Prostate gland (tissue), 2 donors: ENCODE measurements around the gene L3MBTL1. TPM values are rescaled to one million over a fixed set of nuclear protein-coding genes. Genes with fewer than 3 reads are reported as not detected.
"Not testable (repeated sequence)": the region's sequence is repeated elsewhere in the genome, so short reads cannot be mapped to it uniquely, and the experiment has no call there.

Experiments
- DNase-seq: peaks from one replicate; pipeline ENCODE4 v3.0.0-alpha.2; 2019; ENCODE audit warnings: low spot score
- H3K27ac ChIP-seq, 2 donors: fragments of 200-600 bp; sonication (generic); 2 replicates each; pipeline ENCODE4 v1.5.1; 2017 to 2019
- H3K27me3 ChIP-seq: fragments of 200-600 bp; sonication (generic); replicated peaks from 2 replicates; pipeline ENCODE4 v1.5.1; 2019; ENCODE audit not compliant: insufficient read depth
- H3K36me3 ChIP-seq, 2 donors: fragments of 200-600 bp; sonication (generic); 1 replicate in 1 of 2; 2 replicates in 1 of 2; pipeline versions ENCODE4 v1.5.1 to v1.8.1; 2017 to 2019
- H3K4me1 ChIP-seq: fragments of 200-600 bp; sonication (generic); replicated peaks from 2 replicates; pipeline ENCODE4 v1.5.1; 2019
- H3K4me3 ChIP-seq, 2 donors: fragments of 200-600 bp; sonication (generic); 2 replicates each; pipeline ENCODE4 v1.5.1; 2017 to 2019
- H3K9me3 ChIP-seq: fragments of 200-600 bp; sonication (generic); 2 replicates; pipeline ENCODE4 v1.5.1; 2017
- CTCF ChIP-seq, 4 experiments: fragments of 200-600 bp in 2 of 4; fragments of 450-650 bp in 2 of 4; sonication (generic) in 2 of 4; IDR thresholded peaks; 1 replicate in 3 of 4; 2 replicates in 1 of 4; pipeline ENCODE4 v1.5.1; 2016 to 2019; ENCODE audit warnings: antibody characterized with exemption in 4 of 4, mild to moderate bottlenecking in 2 of 4, moderate library complexity in 2 of 4
- POLR2A ChIP-seq: fragments of 450-650 bp; IDR thresholded peaks from one replicate; pipeline ENCODE4 v1.6.1; 2016; ENCODE audit warnings: antibody characterized with exemption, mild to moderate bottlenecking
- POLR2AphosphoS5 ChIP-seq: sonication (generic); formaldehyde crosslinking; IDR thresholded peaks from one replicate; pipeline ENCODE4 v1.6.1; 2017; ENCODE audit warnings: antibody characterized with exemption
- WGBS: methylation state at CpG from one replicate; pipeline ENCODE4 v1.1.5; 2018; 5-methylcytosine and 5-hydroxymethylcytosine counted together
- intact Hi-C: fragments of 100-400 bp; cut with DNase I; formaldehyde crosslinking; loops from one replicate; pipeline ENCODE4 v1.14.2; 2022
- total RNA-seq, 2 donors: library from RNA; depleted of rRNA; stranded (reverse); fragments of >200 nt; gene quantifications; one replicate each; pipeline ENCODE4 v1.1.0, GENCODE V29; 2016

L3MBTL1 gene
- total RNA-seq, 2 donors from 2014 or later, result 10.2 to 38.8 TPM

- Histone ChIP-seq H3K27ac (no peak overlapping the region), H3K4me1 (no peaks in the 10 kb centered on the region), H3K4me3 (no peak overlapping the region), H3K27me3 (no peaks in the 10 kb centered on the region), H3K9me3 (no peaks in the 10 kb centered on the region), H3K36me3 (no peaks in the 10 kb centered on the region)
- TF ChIP-seq POLR2AphosphoS5, result no peak
- no peak for TF ChIP-seq CTCF (IDR thresholded peaks at IDR 0.05)
- TF ChIP-seq POLR2A, result no peak
- 81% methylated on average over 4 of the region's 4 CpGs for WGBS
- intact Hi-C loops, result no loop called here
- no peak for DNase-seq
These were observed 29.9 kb upstream of the L3MBTL1 start for GRCh38 chr20:43477619-43478018.

- intact Hi-C loops, result no loop called here
- no peaks in the 10 kb centered on the region for H3K27me3 ChIP-seq
These were observed 17.5 kb upstream of the L3MBTL1 start for GRCh38 chr20:43490038-43490437.

GRCh38 chr20:43492101-43492500 lies 15.4 kb upstream of the L3MBTL1 start:
- Histone ChIP-seq H3K27me3 (no peaks in the 10 kb centered on the region), H3K4me3 (no peak overlapping the region), H3K27ac (no peak overlapping the region), H3K9me3 (no peaks in the 10 kb centered on the region), H3K36me3 (no peaks in the 10 kb centered on the region), H3K4me1 (no peaks in the 10 kb centered on the region)
- DNase-seq, result no peak
- intact Hi-C loops, result no loop called here
- TF ChIP-seq POLR2A (no peak), POLR2AphosphoS5 (no peak), CTCF (IDR thresholded peaks at IDR 0.05) (no peak)
- WGBS, result 87% methylated on average over 3 of the region's 3 CpGs

More at GRCh38 chr20:43490038-43490437, 17.5 kb upstream of the L3MBTL1 start:
- H3K9me3 ChIP-seq, result no peaks in the 10 kb centered on the region
- TF ChIP-seq CTCF (IDR thresholded peaks at IDR 0.05) (no peak), POLR2AphosphoS5 (no peak), POLR2A (no peak)
- no peak overlapping the region for H3K4me3 ChIP-seq
- no peak overlapping the region for H3K27ac ChIP-seq
- 88% methylated on average over 2 of the region's 2 CpGs for WGBS
- no peaks in the 10 kb centered on the region for H3K36me3 ChIP-seq
- H3K4me1 ChIP-seq, result no peaks in the 10 kb centered on the region
- no peak for DNase-seq

- intact Hi-C loops, result no loop called here
- no peak overlapping the region for H3K27ac ChIP-seq
- WGBS, result 61% methylated on average over 2 of the region's 2 CpGs
These were observed 12.1 kb upstream of the L3MBTL1 start for GRCh38 chr20:43495388-43495787.

GRCh38 chr20:43502021-43502420 lies 5.5 kb upstream of the L3MBTL1 start:
- H3K27me3 ChIP-seq, H3K4me1 ChIP-seq, intact Hi-C loops, H3K36me3 ChIP-seq, H3K9me3 ChIP-seq, DNase-seq, H3K27ac ChIP-seq, H3K4me3 ChIP-seq: not testable (repeated sequence)
- 94% methylated on average over 8 of the region's 8 CpGs for WGBS

More at GRCh38 chr20:43495388-43495787, 12.1 kb upstream of the L3MBTL1 start:
- TF ChIP-seq CTCF (IDR thresholded peaks at IDR 0.05) (no peak), POLR2AphosphoS5 (no peak), POLR2A (no peak)
- Histone ChIP-seq H3K36me3 (no peaks in the 10 kb centered on the region), H3K9me3 (no peaks in the 10 kb centered on the region), H3K4me3 (no peak overlapping the region), H3K4me1 (no peaks in the 10 kb centered on the region), H3K27me3 (no peaks in the 10 kb centered on the region)
- no peak for DNase-seq
